Stimulated activated CD8-positive, alpha-beta memory T cell treated with anti-CD3 and anti-CD28 coated beads, Interleukin-2, amount 100 ng/mL, for 1 hour (primary cell): ENCODE results near the gene HDAC7.
"Not testable (repeated sequence)": the region's sequence is repeated elsewhere in the genome, so short reads cannot be mapped to it uniquely, and the experiment has no call there.

Experiments used
- DNase-seq, 2 donors: peaks; one replicate each; pipeline ENCODE4 v3.0.0-alpha.2; 2020; ENCODE audit warnings: low read depth in 2 of 2

The HDAC7 gene

DNA sequence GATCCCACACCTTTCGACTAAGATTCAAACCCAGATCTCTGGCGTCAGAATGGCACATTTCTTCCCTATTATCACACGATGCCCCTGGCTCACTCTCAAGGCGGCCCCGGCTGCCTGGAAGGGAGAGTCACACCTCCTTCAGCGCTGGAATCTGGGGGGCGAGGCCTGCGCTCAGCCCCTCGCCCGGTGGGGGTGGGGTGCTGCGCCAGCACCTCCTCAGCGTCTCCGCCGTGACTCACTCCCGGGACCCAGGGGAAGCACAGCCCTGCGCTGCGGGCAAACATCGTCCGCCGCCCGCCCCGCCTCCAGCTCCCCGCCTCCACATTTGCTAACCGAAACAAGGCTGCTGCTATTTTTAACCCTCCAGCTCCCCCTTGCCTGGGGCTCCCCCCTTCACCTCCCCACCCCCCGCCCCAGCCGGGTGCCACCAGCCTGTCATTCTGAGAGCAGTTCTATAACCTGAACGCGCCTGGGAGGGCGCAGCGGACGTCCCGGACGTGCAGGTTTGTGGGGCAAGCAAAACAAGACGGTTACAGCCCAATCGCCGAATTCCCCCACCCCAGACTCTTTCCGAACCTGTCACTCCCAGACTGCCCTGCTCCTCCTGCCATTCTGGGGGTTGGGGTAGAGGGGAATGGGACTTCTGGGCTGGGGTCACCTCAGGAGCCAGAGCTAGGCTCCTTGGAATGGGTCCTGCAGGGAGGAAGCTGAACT, 6.7 kb downstream of the HDAC7 start:
- DNase-seq = peak; percentile 82 to 83

DNA sequence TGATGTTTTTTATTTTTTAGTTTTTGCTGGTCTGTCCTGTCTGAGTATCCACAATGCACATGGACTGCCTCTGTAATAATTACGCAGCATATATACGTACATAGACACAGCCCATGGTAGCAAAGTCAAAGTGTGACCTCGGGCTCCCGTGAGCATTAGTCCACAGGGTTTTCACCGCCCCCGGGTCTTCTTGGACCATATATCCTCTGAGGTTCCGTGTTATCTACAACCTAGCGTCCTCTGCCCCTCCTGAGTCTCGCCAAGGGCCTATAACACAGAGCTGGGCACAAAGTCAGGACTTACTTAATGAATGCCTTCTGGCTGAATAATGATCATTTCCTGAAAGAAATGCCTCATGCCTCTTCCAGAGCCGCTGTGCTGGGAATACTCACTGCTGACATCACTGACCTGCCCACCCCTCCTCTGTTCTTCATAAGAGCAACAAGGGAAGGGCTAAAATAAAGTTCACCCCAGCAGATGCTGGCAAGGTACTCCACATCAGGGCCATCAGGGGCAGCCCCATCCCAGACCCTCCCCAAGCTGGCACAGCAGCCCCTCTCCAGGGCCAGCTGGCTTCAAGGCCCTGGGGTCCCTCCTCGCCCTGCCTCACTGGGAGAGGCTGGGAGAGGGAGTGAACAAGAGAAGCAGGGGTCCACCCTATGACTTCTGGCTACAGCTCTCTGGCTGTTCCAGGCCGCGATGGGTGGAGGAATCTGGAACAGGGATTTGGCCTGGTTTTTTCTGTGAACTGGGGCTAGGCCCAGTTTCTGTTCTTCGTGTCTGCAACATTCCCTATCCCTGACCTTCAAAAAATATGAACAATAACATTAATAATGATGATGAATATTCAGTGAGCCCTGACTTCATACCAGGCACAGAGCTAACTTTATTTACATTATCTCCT, 7.9 kb downstream of the HDAC7 start:
- no peak for DNase-seq

DNA sequence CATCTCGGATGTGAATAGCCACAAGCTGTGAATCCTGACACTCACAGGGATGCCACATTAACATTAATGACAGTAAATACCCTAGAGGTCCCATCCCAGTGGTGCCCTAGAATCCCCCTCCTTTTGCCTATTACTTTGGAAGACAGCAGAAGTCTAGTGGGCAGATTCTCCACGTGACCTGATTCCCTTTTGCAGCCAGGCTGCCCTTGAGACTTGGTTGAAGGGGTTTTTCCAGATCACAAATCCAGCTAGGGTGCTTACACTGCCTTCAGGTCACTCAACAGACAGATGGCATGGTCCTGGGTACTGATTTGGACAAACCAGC, 8.7 kb downstream of the HDAC7 start:
- no peak for DNase-seq

DNA sequence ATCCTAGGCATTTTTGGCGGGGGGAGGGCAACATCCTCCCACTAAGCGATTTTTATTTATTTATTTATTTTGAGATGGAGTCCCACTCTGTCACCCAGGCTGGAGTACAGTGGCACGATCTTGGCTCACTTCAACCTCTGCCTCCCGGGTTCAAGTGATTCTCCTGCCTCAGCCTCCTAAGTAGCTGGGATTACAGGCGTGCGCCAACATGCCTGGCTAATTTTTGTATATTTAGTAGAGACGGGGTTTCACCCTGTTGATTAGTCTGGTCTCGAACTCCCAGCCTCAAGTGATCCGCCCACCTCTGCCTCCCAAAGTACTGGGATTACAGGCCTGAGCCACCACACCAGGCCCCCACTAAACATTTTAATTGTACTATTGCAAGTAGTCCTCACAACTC, 10.2 kb downstream of the HDAC7 start:
- DNase-seq = not testable (repeated sequence)

DNA sequence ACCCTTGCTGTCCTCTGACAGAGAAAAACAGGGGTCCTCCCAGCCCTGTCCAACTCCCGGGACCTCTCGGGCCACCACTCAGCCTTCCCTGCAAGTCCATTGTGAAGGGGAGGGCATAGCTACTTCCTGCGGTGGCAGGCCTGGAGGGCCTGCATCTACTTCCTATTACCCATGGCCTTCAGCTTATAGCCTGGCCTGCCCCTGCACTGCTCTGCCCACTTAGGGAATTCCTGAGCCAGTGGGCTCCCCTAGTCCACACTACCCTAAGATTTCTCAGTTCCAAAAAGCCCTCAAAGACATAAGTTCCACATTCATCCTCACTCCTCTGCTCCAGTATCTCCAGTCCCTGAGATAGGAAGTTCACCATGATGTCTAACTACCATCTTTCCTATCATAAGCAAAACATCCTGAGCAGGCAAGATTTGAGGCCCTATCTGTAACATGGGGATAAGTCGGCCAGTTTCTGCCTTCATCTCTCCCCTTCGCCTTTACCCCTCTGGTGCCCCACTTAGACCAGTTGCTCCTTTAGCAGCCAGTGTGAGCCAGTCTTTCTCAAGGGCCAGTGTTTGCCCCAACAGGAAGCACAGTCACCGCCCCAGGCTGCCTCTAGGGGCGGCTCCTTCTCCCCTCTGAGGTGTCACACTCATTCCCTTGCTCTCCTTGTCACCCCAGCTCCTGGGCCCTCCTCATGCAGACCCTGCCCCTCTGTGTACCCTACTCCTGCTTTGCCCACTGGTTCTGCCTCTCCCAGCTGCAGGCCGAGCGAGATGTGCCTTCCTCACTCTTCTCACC, 10.9 kb downstream of the HDAC7 start:
- DNase-seq = no peak

DNA sequence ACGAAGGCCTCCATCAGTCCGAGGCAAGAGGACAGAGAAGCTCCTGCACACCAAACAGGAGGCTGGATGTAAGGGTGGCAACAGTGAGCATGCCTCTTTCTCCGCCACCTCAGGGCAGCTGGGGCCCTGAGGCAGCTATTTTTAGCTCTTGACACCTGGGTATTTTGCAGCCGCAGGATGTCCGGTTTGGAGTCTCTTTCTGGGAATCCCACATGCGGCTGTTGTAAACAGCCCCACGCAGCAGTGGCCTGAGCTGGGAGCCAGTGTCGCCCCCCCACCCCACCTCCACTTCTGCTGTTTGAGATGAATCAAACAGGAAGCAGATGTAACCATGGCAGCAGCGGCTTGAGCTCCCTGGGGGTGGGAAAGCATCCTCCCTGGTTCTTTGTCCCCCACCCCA, 11.7 kb downstream of the HDAC7 start:
- peak; percentile 61 to 63 for DNase-seq

DNA sequence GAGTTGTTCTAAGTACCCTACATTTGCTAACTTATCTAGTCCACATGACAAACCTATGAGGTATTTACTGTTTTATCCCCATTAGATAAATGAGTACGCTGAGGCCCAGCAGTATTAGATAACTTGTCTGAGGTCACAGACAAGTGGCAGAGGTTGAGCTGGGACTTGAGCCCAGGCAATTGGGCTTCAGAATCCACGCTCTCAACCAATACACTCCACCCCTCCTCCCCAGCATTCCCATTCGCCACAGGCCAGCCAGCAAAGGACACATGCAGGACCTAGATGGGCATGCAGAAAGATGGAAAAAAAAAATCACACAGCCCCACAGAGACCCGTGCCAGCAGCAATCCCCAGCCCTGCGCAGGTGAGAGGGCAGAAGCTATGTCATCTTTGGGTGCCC, 12.4 kb downstream of the HDAC7 start:
- DNase-seq = no peak

DNA sequence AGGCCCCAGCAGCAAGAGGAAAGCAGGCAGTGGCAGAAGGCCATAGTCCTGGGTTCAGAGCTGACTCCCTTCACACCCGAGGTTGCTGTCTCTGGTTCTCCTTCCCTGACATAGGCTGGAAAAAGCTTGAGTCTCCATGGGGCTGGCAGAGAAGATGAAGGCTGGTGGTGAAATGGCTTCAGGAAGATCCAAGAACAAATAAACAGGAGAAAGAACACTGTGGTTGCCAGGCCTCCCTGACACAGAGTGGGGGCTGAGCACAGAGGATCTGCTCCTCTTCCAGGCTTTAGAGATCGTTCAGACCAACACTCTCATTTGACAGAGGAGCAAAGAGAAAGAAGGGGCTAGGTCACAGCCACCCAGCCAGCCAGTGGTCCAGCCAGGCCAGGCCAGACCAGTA, 14.3 kb downstream of the HDAC7 start:
- DNase-seq = no peak

DNA sequence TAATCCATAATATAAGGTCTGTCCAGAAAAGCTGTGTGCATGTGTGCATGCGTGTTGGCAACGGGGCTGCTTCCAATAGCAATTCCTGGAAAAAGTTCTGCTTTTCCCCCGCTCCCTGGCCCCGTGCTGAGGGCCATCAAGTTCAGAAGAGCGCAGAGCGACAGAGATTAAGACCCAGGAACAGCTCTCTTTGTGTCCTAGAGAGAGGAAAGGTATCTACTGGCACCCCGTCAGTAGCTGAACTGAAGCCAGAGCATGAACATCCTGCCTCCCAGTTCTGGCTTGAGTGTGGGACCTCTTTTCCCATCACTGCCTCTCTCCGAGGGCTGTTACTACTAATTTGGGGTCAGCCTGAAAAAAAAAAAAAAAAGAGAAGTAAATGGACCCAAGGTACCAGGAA, 15.5 kb downstream of the HDAC7 start:
- no peak for DNase-seq

DNA sequence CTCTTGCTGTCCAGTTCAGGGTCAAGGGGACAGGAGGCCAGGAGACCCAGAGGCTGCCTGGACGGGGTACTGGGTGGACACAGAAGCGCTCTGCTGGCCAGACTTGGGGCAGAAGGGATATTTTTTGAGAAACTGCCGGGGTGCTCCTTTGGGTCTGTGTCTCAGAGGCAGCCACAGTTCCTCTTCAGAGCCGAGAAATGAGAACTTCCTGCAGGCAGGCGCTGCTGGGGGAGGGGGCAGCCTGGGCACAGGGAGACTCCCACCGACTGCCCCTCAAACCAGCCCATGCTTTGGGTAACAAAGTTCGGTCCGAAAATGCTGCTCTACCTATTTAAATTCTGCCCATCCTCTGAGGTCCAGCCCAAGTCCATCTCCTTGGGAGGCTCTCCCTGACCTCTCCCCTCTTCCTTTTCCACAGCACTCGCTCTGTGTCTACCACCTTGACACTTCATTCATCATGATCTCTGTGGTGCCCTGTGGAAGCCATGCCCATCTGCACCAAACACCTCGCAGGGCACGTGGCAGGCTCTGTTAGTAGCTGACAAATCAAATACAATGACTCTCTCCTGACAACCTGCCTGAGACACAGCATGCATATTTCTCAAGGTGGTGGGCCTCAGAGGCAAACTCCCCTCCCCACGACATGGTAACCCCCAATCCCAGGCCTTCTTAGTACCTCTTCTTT, 16.4 kb downstream of the HDAC7 start:
- DNase-seq = no peak

DNA sequence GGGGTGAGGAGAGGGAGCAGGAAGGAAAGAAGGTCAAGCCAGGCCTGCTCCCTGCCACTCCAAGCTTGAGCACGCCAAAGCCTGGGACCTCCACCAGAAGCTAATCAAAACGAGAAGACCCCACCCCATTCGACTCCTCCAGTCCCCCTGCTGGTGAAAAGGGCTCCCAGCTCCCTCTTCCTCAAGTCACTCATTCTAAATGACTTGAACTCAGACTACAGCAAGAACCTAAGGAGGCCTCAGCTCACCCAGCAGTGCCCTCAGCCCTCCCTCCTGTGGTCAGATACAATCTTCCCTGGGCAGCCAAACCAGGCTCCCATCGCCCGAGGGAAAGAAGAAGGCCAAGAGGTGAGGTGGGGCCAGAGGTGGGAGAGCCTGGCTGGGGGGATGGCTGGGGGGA, 17.4 kb downstream of the HDAC7 start:
- DNase-seq = no peak

DNA sequence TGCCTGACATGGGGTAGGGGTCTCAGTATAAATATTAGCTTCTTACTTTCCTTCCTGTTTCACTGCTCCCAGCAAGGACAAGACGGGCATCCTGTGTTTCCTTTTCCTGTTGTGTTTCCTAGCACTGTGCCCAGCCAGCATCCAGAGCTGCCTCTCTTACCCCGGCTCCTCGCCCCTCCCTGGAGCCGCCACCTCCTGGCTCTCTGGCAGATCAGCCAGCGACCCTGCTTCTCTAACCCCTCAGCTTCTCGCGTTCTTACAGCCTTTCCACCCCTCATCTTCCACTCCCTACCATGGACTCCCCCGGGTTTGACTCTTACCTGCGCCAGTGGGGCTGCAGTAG, 17.8 kb downstream of the HDAC7 start:
- DNase-seq = no peak

DNA sequence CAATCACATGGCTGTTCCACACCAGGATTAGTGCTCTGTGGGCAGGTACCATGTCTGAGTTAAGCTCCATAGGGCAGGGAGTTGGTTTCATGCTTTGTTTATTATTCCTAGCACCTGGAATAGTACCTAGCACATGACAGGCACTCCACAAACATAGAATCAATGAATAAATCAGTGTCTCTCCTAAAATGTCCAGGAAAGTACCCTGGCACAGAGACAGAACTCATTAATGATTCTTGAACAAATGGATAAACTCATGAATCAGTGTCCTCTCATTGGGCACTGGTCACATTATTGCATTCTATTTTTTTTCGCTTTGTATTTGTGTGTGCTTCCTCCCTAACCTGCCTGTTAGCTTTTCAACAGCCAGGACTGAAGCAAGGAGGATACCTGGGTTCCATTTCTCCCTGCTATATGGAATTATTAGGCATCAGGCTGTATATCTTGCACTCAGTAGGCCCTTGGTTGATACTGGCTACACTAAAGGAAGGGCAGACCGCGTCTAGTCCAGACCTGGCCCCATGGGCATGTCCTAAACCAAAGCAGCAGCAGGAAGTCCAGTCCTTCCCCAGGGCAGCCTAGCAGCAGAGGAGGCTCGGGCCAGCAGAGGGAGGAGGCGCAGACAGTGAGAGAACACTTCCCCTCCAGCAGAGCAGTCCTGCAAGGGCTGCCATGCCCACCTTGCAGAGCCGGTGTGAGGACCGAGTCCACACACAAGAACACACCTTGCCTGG, 18.4 kb downstream of the HDAC7 start:
- DNase-seq = no peak

DNA sequence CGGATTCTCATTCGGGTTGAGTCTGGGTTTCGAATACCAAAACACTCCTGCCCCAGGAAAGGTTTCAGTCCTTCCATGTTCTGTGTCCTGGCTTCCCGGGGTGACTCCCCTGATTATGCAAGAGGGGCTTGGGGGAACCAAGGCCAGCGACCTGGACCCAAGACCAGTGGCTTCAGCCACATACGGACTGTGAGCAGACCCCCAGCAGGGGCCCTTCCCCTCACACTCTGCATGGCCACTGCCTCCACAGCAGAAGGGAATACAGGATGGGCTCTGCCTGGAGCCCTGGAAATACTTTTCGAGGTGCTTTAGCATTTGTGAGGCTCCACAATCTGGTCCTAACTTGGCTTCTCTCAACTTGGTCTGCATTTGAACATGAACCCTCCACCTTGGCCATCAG, 19.1 kb downstream of the HDAC7 start:
- DNase-seq = no peak

DNA sequence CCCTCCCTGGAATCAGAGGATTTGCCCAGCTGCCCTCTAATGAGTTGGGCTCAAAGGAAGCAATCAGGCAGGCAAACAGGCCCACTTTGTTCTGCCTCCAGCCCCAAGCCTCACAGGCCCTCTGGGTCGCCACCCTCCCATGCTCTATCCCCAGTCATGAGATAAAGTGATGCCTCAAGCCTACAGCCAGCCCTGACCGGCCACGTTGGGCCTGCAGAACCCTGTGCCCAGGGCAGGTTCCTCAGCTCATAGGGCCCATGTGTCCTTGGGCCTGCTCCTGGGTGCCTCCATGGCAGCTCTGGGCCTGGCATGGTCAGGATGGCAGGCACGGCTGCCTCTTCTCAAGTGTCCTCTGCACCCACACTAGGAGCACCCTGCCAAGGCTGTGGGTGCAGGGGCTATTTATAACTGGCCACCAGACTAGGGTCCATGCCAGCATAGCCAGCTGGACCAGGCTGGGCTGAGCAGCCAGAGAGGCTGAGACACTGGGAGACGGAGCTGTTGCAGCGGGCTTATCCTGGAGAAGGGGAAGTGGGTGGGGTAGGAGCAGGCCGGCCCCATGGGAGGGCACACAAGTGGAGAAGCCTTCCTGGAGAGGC, 20.2 kb downstream of the HDAC7 start:
- DNase-seq = no peak

DNA sequence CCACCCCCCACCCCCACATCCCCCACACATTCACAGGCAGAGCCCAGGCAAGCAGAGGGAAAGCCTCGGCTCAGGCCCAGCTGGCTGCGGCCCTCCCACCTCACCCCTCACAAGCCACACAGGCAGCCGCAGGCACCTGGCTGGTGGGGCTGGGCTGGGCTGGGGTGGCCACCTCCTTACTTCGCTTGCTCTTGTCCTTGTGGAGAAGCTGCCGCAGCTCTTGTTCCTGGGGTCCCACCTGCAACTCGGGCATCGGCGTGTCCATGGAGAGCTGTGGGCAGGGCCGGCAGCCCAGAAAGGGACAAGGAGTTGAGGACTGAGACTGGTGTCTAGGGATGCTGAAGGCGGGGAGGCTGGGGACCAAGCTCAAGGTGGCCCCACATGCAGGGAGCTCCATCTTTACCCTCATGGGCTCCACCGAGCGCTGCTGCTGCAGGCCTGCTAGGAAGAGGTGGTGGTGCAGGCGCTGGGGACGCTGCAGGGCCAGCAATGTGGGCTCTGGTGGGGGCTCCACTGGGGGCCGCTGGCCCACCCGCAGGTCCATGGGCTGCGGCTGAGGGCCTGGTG, 21.2 kb downstream of the HDAC7 start:
- no peak for DNase-seq

DNA sequence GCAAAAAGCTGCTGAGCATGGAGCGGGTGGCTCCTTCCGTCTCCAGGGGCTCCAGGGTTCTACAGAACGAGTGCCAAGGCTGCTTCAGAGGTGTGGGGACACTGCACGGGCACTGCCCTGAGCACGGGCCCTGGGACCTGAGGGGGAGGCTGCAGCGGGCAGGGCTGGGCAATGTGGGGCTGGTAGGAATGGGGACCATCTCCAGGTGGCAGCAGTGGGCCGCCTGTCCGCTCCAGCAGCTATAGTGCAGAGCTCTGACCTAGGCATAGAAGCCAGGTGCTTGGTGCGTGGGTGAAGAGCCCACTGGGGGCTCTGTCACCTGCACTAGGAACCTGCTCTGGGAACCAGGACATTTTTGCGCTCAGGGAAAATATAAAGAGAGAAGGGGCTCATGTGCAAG, 22.3 kb downstream of the HDAC7 start:
- peak in 1 of 2 donors; percentile 23 for DNase-seq

DNA sequence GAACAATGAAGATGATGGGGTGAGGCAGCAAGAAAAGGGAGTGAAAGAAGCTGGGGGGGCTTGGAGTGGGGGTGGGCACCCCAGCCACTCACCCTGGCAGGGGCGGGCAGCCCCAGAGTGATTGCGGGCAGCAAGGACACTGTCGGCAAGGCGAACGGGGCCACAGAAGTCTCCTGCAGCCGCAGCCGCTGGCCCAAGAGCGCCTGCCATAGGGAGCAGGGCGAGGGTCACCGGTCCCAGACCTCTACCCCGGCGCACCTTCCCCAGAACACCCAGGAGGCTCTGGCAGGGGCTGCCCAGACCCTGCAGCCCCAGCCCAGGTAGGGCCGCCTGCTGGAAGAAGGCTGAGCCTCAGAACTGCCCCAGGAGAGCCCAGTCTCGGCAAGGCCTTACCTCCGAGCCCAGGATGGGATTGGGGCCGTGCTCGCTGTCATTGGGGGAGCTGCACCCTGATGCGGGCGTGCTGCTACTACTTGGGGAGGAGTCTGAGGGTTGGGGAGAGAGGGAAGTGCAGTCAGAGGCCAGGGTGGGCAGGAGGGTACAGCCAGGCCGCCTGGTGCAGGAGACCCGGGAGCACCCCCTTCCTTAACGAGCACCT, 23.8 kb downstream of the HDAC7 start:
- no peak for DNase-seq

DNA sequence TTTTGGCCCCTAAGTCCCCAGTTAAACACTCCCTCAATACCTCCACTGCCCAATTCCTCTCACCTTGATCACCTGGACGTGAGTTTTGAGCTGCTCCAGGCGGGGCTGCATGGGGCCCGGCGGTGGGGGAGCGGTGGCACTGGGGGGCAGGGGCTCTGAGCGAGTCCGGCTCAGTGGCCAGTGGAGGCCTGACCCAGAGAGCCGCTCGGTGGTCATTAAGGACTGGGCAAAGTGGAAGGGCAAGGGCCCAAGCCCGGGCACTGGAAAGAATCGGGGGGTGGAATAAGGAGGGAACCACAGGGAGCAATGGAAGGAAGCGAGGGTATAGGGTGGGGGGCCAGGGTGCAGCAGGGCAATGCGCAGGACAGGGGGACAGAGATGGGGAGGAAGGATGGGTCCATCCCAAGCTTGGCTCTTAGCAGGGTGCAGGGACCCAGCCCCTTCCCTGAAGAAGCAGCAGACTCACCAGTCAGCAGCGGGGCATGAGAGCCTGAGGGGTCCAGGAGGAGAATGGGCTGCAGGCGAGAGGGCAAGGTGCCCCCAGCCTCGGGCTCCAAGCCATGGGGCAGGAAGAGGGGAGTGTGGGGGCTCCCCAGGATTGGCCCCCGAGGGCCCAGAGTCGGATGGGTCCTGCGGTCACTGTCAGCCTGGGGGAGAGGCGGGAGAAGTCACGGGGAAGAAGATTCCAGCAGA, 24.4 kb downstream of the HDAC7 start:
- DNase-seq = no peak

DNA sequence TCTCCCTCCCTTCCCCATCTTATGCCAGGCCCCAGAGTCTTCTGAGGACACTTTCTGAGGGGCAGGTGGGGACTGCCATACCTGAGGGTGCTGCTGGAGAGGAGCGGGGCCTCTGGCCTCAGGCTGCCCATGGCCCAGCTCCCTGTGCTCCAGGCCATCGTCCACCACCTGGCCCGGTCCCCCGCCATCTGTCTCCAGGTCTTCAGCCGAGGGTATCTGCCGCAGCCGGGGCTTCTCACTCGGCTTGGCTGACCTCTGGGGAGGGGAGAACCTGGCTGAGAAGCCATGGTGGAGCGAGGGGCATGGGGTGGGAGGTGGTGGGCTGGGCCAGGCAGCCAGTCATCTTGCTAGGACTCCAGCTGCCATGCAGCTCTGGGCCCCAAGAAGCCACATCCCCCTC, 25.0 kb downstream of the HDAC7 start:
- DNase-seq = no peak
